ENCODE results near the gene RNF220. TPM values are rescaled to one million over a fixed set of nuclear protein-coding genes. Genes with fewer than 3 reads are reported as not detected.
A peak's percentile ranks its signal among the peaks of the same experiment; 100 is the strongest.

RNF220 gene
- total RNA-seq, 3 donors from 2014 or later = 130 to 140 (median 139) TPM

DNA sequence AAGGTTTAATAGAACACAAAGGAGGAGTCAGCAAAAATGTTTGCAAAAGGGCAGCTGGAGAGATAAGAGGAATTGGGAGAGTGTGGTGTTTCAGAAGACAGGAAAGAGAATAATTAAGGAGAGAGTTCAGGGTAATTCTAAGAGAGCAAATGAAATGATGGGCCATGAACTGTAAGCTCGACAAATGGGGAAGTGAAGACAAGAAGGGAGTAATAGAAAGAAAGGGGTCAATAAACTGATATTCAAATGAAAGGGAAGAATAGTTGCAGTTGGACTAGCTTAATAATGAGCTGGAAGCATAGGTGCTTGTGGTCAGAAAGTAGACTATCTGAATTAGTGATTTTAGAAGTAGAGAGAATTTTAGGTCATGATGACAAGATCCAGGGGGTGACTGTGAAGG is 15.6 kb upstream of the RNF220 start:
- no peaks in the 10 kb centered on the region for H3K9me3 Mint-ChIP-seq
- peaks cover 14% of the 10 kb centered on the region for H3K27me3 Mint-ChIP-seq (ENCODE audit: low read depth)
- ATAC-seq (no peak), DNase-seq (no peak)
- no peaks in the 10 kb centered on the region for H3K4me1 Mint-ChIP-seq (ENCODE audit: low read depth)
- H3K36me3 Mint-ChIP-seq (ENCODE audit: insufficient read depth) = no peaks in the 10 kb centered on the region
- no peak overlapping the region for H3K4me3 Mint-ChIP-seq

GRCh38 chr1:44390277-44390676 is 14.8 kb upstream of the RNF220 start:
- Mint-ChIP-seq H3K4me3 (no peak overlapping the region), H3K4me1 (ENCODE audit: low read depth) (no peaks in the 10 kb centered on the region), H3K9me3 (no peaks in the 10 kb centered on the region), H3K36me3 (ENCODE audit: insufficient read depth) (no peaks in the 10 kb centered on the region), H3K27me3 (ENCODE audit: low read depth) (peaks cover 16% of the 10 kb centered on the region)
- ATAC-seq (no peak), DNase-seq (no peak)

DNA sequence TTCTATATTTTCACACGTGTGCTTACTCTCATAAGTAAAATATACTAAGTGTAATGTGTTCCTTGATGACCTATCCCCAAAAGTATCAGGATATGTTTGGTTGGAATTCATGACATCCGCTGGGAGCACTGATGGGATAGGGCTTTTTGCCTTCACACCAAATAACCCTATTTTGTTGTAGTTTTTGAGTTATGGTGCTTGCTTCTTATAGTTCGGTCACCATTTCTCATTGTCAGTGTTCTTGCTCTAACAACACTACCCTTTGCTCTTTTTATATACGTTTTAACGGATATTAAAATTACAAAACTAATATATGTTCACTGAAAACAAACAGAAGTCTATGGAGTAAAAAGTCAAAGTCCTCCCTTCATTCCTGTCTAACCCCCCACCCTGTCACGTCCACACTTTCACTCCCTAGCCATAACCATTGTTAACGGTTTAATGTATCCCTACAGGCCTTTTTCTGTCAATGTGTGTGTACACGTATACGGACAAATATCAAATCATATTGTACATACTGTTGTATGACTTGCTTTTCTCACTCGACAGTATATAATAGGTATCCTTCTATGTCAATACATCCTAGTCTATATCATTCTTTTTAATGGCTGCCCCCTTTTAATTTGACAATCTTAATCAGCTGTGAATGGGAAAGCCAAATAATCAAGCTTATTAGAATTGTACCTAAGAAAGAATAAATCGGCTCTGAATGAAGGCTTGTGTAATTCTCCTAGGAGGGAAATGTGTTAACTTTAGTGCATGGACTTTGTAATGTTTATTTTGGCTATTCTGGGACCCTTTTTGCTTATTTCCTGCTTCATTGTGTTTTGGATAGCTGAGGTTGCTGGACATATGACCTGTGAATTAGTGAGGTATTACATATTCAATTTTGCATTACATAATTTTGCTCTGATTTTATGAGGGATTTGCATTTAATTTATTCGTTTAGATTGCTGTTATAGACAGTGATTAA is 3.5 kb upstream of the RNF220 start:
- Mint-ChIP-seq H3K27me3 (ENCODE audit: low read depth) (peaks cover 68% of the 10 kb centered on the region), H3K4me1 (ENCODE audit: low read depth) (peaks cover 15% of the 10 kb centered on the region), H3K4me3 (no peak overlapping the region), H3K9me3 (no peaks in the 10 kb centered on the region), H3K36me3 (ENCODE audit: insufficient read depth) (no peaks in the 10 kb centered on the region)
- no peak for ATAC-seq
- no peak for DNase-seq

GRCh38 chr1:44405798-44406736 is 1.0 kb downstream of the RNF220 start:
- peak; percentile 41 to 49 for ATAC-seq
- peaks cover 63% of the 10 kb centered on the region for H3K27me3 Mint-ChIP-seq (ENCODE audit: low read depth)
- no peaks in the 10 kb centered on the region for H3K9me3 Mint-ChIP-seq
- H3K4me1 Mint-ChIP-seq (ENCODE audit: low read depth) = peaks cover 33% of the 10 kb centered on the region
- DNase-seq = no peak
- no peaks in the 10 kb centered on the region for H3K36me3 Mint-ChIP-seq (ENCODE audit: insufficient read depth)
- H3K4me3 Mint-ChIP-seq = peak overlapping the region; percentile 83

GRCh38 chr1:44406737-44407429 is 1.8 kb downstream of the RNF220 start:
- Mint-ChIP-seq H3K4me3 (peak overlapping the region; percentile 26), H3K36me3 (ENCODE audit: insufficient read depth) (no peaks in the 10 kb centered on the region), H3K9me3 (no peaks in the 10 kb centered on the region), H3K4me1 (ENCODE audit: low read depth) (peaks cover 33% of the 10 kb centered on the region), H3K27me3 (ENCODE audit: low read depth) (peaks cover 58% of the 10 kb centered on the region)
- ATAC-seq (peak; percentile 17 to 25), DNase-seq (no peak)

GRCh38 chr1:44407430-44408211 is 2.6 kb downstream of the RNF220 start:
- DNase-seq = no peak
- no peak for ATAC-seq
- Mint-ChIP-seq H3K36me3 (ENCODE audit: insufficient read depth) (no peaks in the 10 kb centered on the region), H3K9me3 (no peaks in the 10 kb centered on the region), H3K4me1 (ENCODE audit: low read depth) (peaks cover 33% of the 10 kb centered on the region), H3K27me3 (ENCODE audit: low read depth) (peaks cover 52% of the 10 kb centered on the region), H3K4me3 (peak overlapping the region; percentile 49)

DNA sequence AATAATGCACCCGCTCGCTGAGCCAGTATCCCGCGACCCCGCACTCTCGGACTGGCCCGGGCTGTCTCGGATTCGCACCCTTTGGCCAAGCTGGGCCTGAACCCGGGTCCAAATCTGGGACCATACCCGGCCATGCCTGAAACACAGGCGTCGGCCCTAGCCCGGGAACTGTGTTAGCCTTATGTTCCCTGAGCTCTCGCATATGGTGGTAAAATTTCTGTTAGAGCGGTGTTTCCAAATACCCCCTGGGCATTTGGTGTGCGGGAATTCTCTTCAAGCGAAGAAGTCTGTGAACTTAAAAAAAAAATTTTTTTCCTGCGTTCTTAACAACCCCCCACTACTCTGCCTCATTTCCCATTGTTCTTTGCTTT is 3.1 kb downstream of the RNF220 start:
- Mint-ChIP-seq H3K36me3 (ENCODE audit: insufficient read depth) (no peaks in the 10 kb centered on the region), H3K4me3 (peak overlapping the region; percentile 49), H3K27me3 (ENCODE audit: low read depth) (peaks cover 46% of the 10 kb centered on the region), H3K4me1 (ENCODE audit: low read depth) (peaks cover 33% of the 10 kb centered on the region), H3K9me3 (no peaks in the 10 kb centered on the region)
- ATAC-seq (no peak), DNase-seq (no peak)

GRCh38 chr1:44408632-44409602 is 3.9 kb downstream of the RNF220 start:
- ATAC-seq = no peak
- no peaks in the 10 kb centered on the region for H3K9me3 Mint-ChIP-seq
- H3K4me1 Mint-ChIP-seq (ENCODE audit: low read depth) = peaks cover 33% of the 10 kb centered on the region
- no peaks in the 10 kb centered on the region for H3K36me3 Mint-ChIP-seq (ENCODE audit: insufficient read depth)
- H3K4me3 Mint-ChIP-seq = peak overlapping the region; percentile 43
- no peak for DNase-seq
- H3K27me3 Mint-ChIP-seq (ENCODE audit: low read depth) = peaks cover 44% of the 10 kb centered on the region

DNA sequence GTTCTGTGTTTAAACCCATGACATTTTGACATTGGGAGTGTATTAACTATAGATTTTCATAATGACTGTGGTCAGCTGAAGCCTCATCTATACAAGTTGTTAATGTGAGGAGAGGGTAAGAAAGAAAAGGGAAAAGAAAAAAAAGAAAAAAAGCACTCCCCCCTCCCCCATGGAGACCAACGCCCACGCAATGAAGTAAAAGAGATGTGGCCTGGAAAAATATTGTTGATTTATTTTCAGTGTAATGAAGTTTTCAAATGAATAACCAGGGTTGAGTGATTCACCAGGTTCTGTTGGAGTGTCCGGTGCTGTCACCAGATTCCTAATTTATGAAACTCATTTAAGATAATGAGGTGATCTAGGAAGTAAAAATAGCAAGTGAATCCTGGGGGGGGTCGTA is 4.7 kb downstream of the RNF220 start:
- no peaks in the 10 kb centered on the region for H3K9me3 Mint-ChIP-seq
- ATAC-seq (no peak), DNase-seq (no peak)
- no peak overlapping the region for H3K4me3 Mint-ChIP-seq
- peaks cover 33% of the 10 kb centered on the region for H3K4me1 Mint-ChIP-seq (ENCODE audit: low read depth)
- peaks cover 38% of the 10 kb centered on the region for H3K27me3 Mint-ChIP-seq (ENCODE audit: low read depth)
- no peaks in the 10 kb centered on the region for H3K36me3 Mint-ChIP-seq (ENCODE audit: insufficient read depth)

GRCh38 chr1:44411861-44412260 is 6.8 kb downstream of the RNF220 start:
- H3K4me1 Mint-ChIP-seq (ENCODE audit: low read depth) = peaks cover 19% of the 10 kb centered on the region
- DNase-seq (no peak), ATAC-seq (no peak)
- peaks cover 33% of the 10 kb centered on the region for H3K27me3 Mint-ChIP-seq (ENCODE audit: low read depth)
- no peaks in the 10 kb centered on the region for H3K36me3 Mint-ChIP-seq (ENCODE audit: insufficient read depth)
- H3K4me3 Mint-ChIP-seq = no peak overlapping the region
- H3K9me3 Mint-ChIP-seq = no peaks in the 10 kb centered on the region

DNA sequence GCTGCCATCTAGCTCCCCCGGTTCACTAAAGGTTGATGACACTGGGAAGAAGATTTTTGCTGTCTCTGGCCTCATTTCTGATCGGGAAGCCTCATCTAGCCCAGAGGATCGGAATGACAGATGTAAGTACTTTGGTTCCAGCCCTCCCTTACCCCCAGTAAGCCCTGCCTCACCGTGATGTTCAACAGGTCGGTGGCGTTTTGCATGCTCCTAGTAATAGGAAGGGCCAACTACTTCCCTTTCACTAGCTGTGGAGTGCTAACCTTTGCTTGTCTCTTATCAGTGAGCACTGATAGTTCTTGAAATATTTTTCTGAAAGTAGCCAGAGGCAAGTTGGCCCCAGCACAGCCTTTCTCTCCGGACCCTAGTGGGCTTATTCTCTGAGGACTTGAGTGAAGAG is 7.5 kb downstream of the RNF220 start:
- Mint-ChIP-seq H3K36me3 (ENCODE audit: insufficient read depth) (no peaks in the 10 kb centered on the region), H3K9me3 (no peaks in the 10 kb centered on the region), H3K4me3 (no peak overlapping the region), H3K4me1 (ENCODE audit: low read depth) (peaks cover 16% of the 10 kb centered on the region), H3K27me3 (ENCODE audit: low read depth) (peaks cover 37% of the 10 kb centered on the region)
- ATAC-seq = no peak
- no peak for DNase-seq

GRCh38 chr1:44413740-44414139 is 8.7 kb downstream of the RNF220 start:
- Mint-ChIP-seq H3K4me1 (ENCODE audit: low read depth) (peaks cover 11% of the 10 kb centered on the region), H3K4me3 (no peak overlapping the region), H3K36me3 (ENCODE audit: insufficient read depth) (no peaks in the 10 kb centered on the region), H3K27me3 (ENCODE audit: low read depth) (peaks cover 33% of the 10 kb centered on the region), H3K9me3 (no peaks in the 10 kb centered on the region)
- ATAC-seq (no peak), DNase-seq (no peak)
